Measurements from ENCODE around the gene ITPRIP. TPM values are rescaled to one million over a fixed set of nuclear protein-coding genes. Genes with fewer than 3 reads are reported as not detected.

Gene ITPRIP
- polyA plus RNA-seq, 1 of the 3 experiments (the other 2 are of a cell fraction): 22.1 TPM

GRCh38 chr10:104347295-104348045 is 9.2 kb upstream of the ITPRIP start:
- POLR2A ChIA-PET: no interaction called here
- no peak overlapping the region for H3K27ac ChIP-seq (ENCODE audit: low read depth in 2 of 2, low read length in 1 of 2)
- H3K4me2 ChIP-seq: no peak overlapping the region
- H3K36me3 ChIP-seq (replicated peaks in 1 of 2; ENCODE audit: control insufficient read depth in 1 of 2, insufficient read depth in 2 of 2, low read length in 1 of 2): no peaks in the 10 kb centered on the region
- 61% methylated on average over 4 of the region's 4 CpGs for WGBS (ENCODE audit: low lambda C conversion rate)
- H2AFZ ChIP-seq (ENCODE audit: low read depth): no peak overlapping the region
- peaks cover 6% of the 10 kb centered on the region for H3F3A ChIP-seq (replicated peaks; ENCODE audit: insufficient read depth)
- H3K27me3 ChIP-seq (ENCODE audit: insufficient read depth): no peaks in the 10 kb centered on the region
- no peak for DNase-seq
- no peaks in the 10 kb centered on the region for H4K20me1 ChIP-seq (ENCODE audit: insufficient read depth)
- TF ChIP-seq EP300 (IDR thresholded peaks at IDR 0.05; ENCODE audit: borderline replicate concordance in 1 of 2, low read depth in 1 of 2, low read length in 1 of 2) (no peak), JUND (IDR thresholded peaks at IDR 0.05) (no peak), TAF1 (IDR thresholded peaks at IDR 0.05; ENCODE audit: borderline replicate concordance, low read depth, low read length) (no peak), RAD21 (IDR thresholded peaks at IDR 0.05; ENCODE audit: low read length) (no peak), SMC3 (IDR thresholded peaks at IDR 0.05; ENCODE audit: low read depth, low read length) (no peak), NRF1 (IDR thresholded peaks at IDR 0.05; ENCODE audit: low read depth, low read length) (no peak), FOXM1 (IDR thresholded peaks at IDR 0.05; ENCODE audit: low read depth) (no peak), GABPA (IDR thresholded peaks at IDR 0.05; ENCODE audit: low read depth) (no peak), REST (IDR thresholded peaks at IDR 0.05; ENCODE audit: low read depth, low read length) (no peak), MXI1 (IDR thresholded peaks at IDR 0.05; ENCODE audit: low read depth, low read length) (no peak), USF1 (IDR thresholded peaks at IDR 0.05; ENCODE audit: borderline replicate concordance, low read depth) (no peak)
- CTCF ChIA-PET: interaction anchor here (1.2 to 7.0 kb wide), 6 partner anchors 30 to 73 kb away, joined by 3 to 229 read pairs (median 8); no protein-coding TSS in a partner anchor
- H3K79me2 ChIP-seq (ENCODE audit: insufficient read depth): no peaks in the 10 kb centered on the region
- no peak overlapping the region for H3K9ac ChIP-seq
- H3K9me3 ChIP-seq: no peaks in the 10 kb centered on the region
- H3K4me3 ChIP-seq (ENCODE audit: low read depth in 2 of 2, low read length in 1 of 2): no peak overlapping the region
- H3K9me2 ChIP-seq: no peaks in the 10 kb centered on the region
- H3K4me1 ChIP-seq (ENCODE audit: control insufficient read depth in 1 of 2, insufficient read depth in 2 of 2, low read depth in 1 of 2, low read length in 1 of 2): peaks cover 4 to 8% of the 10 kb centered on the region in 2 experiments; a peak in 3 of 4 replicates

GRCh38 chr10:104345941-104346340 is 7.7 kb upstream of the ITPRIP start:
- Histone ChIP-seq H3K9me2 (no peaks in the 10 kb centered on the region), H3K36me3 (replicated peaks in 1 of 2; ENCODE audit: control insufficient read depth in 1 of 2, insufficient read depth in 2 of 2, low read length in 1 of 2) (no peaks in the 10 kb centered on the region), H3K9me3 (no peaks in the 10 kb centered on the region), H3K9ac (no peak overlapping the region), H4K20me1 (ENCODE audit: insufficient read depth) (no peaks in the 10 kb centered on the region), H3F3A (replicated peaks; ENCODE audit: insufficient read depth) (no peaks in the 10 kb centered on the region), H3K79me2 (ENCODE audit: insufficient read depth) (no peaks in the 10 kb centered on the region), H3K4me1 (ENCODE audit: control insufficient read depth in 1 of 2, insufficient read depth in 2 of 2, low read depth in 1 of 2, low read length in 1 of 2) (peaks cover 0 to 3% of the 10 kb centered on the region in 2 experiments; a peak in 2 of 4 replicates), H2AFZ (ENCODE audit: low read depth) (no peak overlapping the region), H3K27ac (ENCODE audit: low read depth in 2 of 2, low read length in 1 of 2) (no peak overlapping the region), H3K4me2 (no peak overlapping the region), H3K27me3 (ENCODE audit: insufficient read depth) (no peaks in the 10 kb centered on the region), H3K4me3 (ENCODE audit: low read depth in 2 of 2, low read length in 1 of 2) (no peak overlapping the region)
- CTCF ChIA-PET: interaction anchor here (0.6 to 7.0 kb wide), 5 partner anchors 28 to 72 kb away, joined by 3 to 229 read pairs (median 5); no protein-coding TSS in a partner anchor
- POLR2A ChIA-PET: interaction anchor here (0.7 kb wide), 1 partner anchor 632 kb away, joined by 4 read pairs; no protein-coding TSS in a partner anchor
- 72% methylated on average over 4 of the region's 4 CpGs for WGBS (ENCODE audit: low lambda C conversion rate)
- no peak for DNase-seq
- TF ChIP-seq, protein P1, sequence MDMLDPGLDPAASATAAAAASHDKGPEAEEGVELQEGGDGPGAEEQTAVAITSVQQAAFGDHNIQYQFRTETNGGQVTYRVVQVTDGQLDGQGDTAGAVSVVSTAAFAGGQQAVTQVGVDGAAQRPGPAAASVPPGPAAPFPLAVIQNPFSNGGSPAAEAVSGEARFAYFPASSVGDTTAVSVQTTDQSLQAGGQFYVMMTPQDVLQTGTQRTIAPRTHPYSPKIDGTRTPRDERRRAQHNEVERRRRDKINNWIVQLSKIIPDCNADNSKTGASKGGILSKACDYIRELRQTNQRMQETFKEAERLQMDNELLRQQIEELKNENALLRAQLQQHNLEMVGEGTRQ (IDR thresholded peaks at IDR 0.05; ENCODE audit: borderline replicate concordance, low read depth, low read length): no peak
- TF ChIP-seq SMC3 (IDR thresholded peaks at IDR 0.05; ENCODE audit: low read depth, low read length): no peak
- no peak for TF ChIP-seq CHD2 (IDR thresholded peaks at IDR 0.05; ENCODE audit: low read length, partially characterized antibody)
- TF ChIP-seq EP300 (IDR thresholded peaks at IDR 0.05; ENCODE audit: borderline replicate concordance in 1 of 2, low read depth in 1 of 2, low read length in 1 of 2): no peak
- TF ChIP-seq USF1 (IDR thresholded peaks at IDR 0.05; ENCODE audit: borderline replicate concordance, low read depth): no peak
- TF ChIP-seq, protein P2, sequence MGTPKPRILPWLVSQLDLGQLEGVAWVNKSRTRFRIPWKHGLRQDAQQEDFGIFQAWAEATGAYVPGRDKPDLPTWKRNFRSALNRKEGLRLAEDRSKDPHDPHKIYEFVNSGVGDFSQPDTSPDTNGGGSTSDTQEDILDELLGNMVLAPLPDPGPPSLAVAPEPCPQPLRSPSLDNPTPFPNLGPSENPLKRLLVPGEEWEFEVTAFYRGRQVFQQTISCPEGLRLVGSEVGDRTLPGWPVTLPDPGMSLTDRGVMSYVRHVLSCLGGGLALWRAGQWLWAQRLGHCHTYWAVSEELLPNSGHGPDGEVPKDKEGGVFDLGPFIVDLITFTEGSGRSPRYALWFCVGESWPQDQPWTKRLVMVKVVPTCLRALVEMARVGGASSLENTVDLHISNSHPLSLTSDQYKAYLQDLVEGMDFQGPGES (IDR thresholded peaks at IDR 0.05; ENCODE audit: low read depth, low read length): no peak
- TF ChIP-seq EZH2phosphoT487 (IDR thresholded peaks at IDR 0.05; ENCODE audit: borderline replicate concordance, low read depth): no peak
- TF ChIP-seq, protein P3, sequence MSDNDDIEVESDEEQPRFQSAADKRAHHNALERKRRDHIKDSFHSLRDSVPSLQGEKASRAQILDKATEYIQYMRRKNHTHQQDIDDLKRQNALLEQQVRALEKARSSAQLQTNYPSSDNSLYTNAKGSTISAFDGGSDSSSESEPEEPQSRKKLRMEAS (IDR thresholded peaks at IDR 0.05; ENCODE audit: low read depth): no peak
- no peak for TF ChIP-seq GATA2 (CRISPR knock-in tag; IDR thresholded peaks at IDR 0.05)

Data from SK-N-SH (cell line).